H1 (cell line): ENCODE results near the gene MAFG. TPM values are rescaled to one million over a fixed set of nuclear protein-coding genes. Genes with fewer than 3 reads are reported as not detected.

Source experiments
- CTCF ChIA-PET: fragments of 300-600 bp; sonication (Branson Sonifier 250); formaldehyde crosslinking; loops from one replicate; lab custom pipeline; 2021; ENCODE audit not compliant: partially characterized antibody; lab: Charles Lee
- POLR2A ChIA-PET: fragments of 300-600 bp; sonication (Branson Sonifier 250); formaldehyde crosslinking; loops from one replicate; lab custom pipeline; 2021; ENCODE audit warnings: inconsistent platforms; ENCODE audit not compliant: partially characterized antibody; lab: Charles Lee
- DNase-seq, 2 experiments: peaks; one replicate each; pipeline versions ENCODE4 v3.0.0 to v3.0.0-alpha.2; 2010 to 2022; ENCODE audit warnings: low spot score in 2 of 2, low read depth in 1 of 2, mixed read lengths in 1 of 2
- FAIRE-seq: peaks from 2 replicates; lab custom pipeline; 2011; peaks lifted over from hg19 to GRCh38; lab: Jason Lieb, UNC
- H2AFZ ChIP-seq: 2 replicates; pipeline ENCODE4 v1.8.1; 2012; ENCODE audit warnings: low read length, inconsistent platforms
- H2AK5ac ChIP-seq: 2 replicates; pipeline ENCODE4 v1.6.1; 2013; ENCODE audit warnings: low read depth, low read length
- H2BK120ac ChIP-seq: replicated peaks from 2 replicates; pipeline ENCODE3; 2013; ENCODE audit warnings: low read depth, low read length, inconsistent platforms
- H2BK12ac ChIP-seq: 2 replicates; pipeline ENCODE4 v1.6.1; 2013; ENCODE audit warnings: low read depth, low read length
- H2BK15ac ChIP-seq: 2 replicates; pipeline ENCODE4 v1.6.1; 2013; ENCODE audit warnings: low read length
- H2BK20ac ChIP-seq: 2 replicates; pipeline ENCODE4 v1.6.1; 2013; ENCODE audit warnings: low read length
- H2BK5ac ChIP-seq: 2 replicates; pipeline ENCODE4 v1.6.1; 2013; ENCODE audit warnings: low read depth, low read length
- H3K14ac ChIP-seq: 2 replicates; pipeline ENCODE4 v1.6.1; 2013; ENCODE audit warnings: inconsistent platforms; ENCODE audit not compliant: insufficient read length
- H3K18ac ChIP-seq: 2 replicates; pipeline ENCODE4 v1.6.1; 2013; ENCODE audit warnings: low read length; ENCODE audit errors: extremely low read depth
- H3K23ac ChIP-seq: 2 replicates; pipeline ENCODE4 v1.6.1; 2013; ENCODE audit warnings: inconsistent platforms; ENCODE audit not compliant: insufficient read length
- H3K23me2 ChIP-seq: 2 replicates; pipeline ENCODE4 v1.6.1; 2013; ENCODE audit warnings: low read depth, low read length
- H3K27ac ChIP-seq: 2 replicates; pipeline ENCODE4 v1.6.1; 2011; ENCODE audit warnings: low read depth, low read length, inconsistent platforms
- H3K27me3 ChIP-seq, 4 experiments: replicated peaks in 1 of 4; 1 replicate in 1 of 4; 2 replicates in 3 of 4; pipeline versions ENCODE4 v1.6.1 to v1.8.1; 2011 to 2013; ENCODE audit warnings: low read length in 3 of 4, mild to moderate bottlenecking in 3 of 4, inconsistent platforms in 2 of 4, mixed read lengths in 2 of 4, moderate library complexity in 1 of 4; ENCODE audit not compliant: control insufficient read depth in 3 of 4, insufficient read depth in 3 of 4; ENCODE audit errors: extremely low read depth in 1 of 4
- H3K36me3 ChIP-seq, 4 experiments: 2 replicates each; pipeline versions ENCODE4 v1.6.1 to v1.8.1; 2011 to 2013; ENCODE audit warnings: mild to moderate bottlenecking in 4 of 4, low read length in 3 of 4, moderate library complexity in 2 of 4, control low read depth in 1 of 4, inconsistent platforms in 1 of 4; ENCODE audit not compliant: insufficient read depth in 4 of 4, control insufficient read depth in 2 of 4
- H3K4ac ChIP-seq: replicated peaks from 2 replicates; pipeline ENCODE3; 2013; ENCODE audit warnings: low read length, low read depth, mixed read lengths, inconsistent platforms; ENCODE audit not compliant: insufficient read length
- H3K4me1 ChIP-seq, 4 experiments: replicated peaks in 1 of 4; 1 replicate in 1 of 4; 2 replicates in 3 of 4; pipeline versions ENCODE4 v1.6.1 to v1.8.1; 2011 to 2013; ENCODE audit warnings: low read length in 3 of 4, inconsistent platforms in 2 of 4, mixed read lengths in 1 of 4; ENCODE audit not compliant: insufficient read depth in 4 of 4, control insufficient read depth in 3 of 4
- H3K4me2 ChIP-seq, 2 experiments: 2 replicates each; pipeline versions ENCODE4 v1.6.1 to v1.8.1; 2011 to 2013; ENCODE audit warnings: low read depth in 2 of 2, low read length in 2 of 2, control low read depth in 1 of 2, inconsistent platforms in 1 of 2, mild to moderate bottlenecking in 1 of 2; ENCODE audit not compliant: insufficient read depth in 1 of 2
- H3K4me3 ChIP-seq, 4 experiments: fragments of 200-600, 300-600 bp in 1 of 4; sonication (generic), shearing (Covaris generic), sonication (Bioruptor Twin) in 1 of 4; 2 replicates each; pipeline versions ENCODE4 v1.5.1 to v1.8.1; 2011 to 2016; ENCODE audit warnings: low read length in 4 of 4, low read depth in 3 of 4, control low read depth in 2 of 4, inconsistent platforms in 2 of 4, mild to moderate bottlenecking in 2 of 4, mixed read lengths in 1 of 4, moderate library complexity in 1 of 4; ENCODE audit not compliant: insufficient read depth in 2 of 4; ENCODE audit errors: extremely low read depth in 1 of 4
- H3K56ac ChIP-seq: replicated peaks from 2 replicates; pipeline ENCODE3; 2013; ENCODE audit warnings: low read depth, mild to moderate bottlenecking, mixed read lengths, low read length, inconsistent platforms; ENCODE audit not compliant: insufficient read length
- H3K79me1 ChIP-seq: 2 replicates; pipeline ENCODE4 v1.6.1; 2013; ENCODE audit warnings: low read depth, low read length, control low read depth
- H3K79me2 ChIP-seq, 2 experiments: 2 replicates each; pipeline versions ENCODE4 v1.6.1 to v1.8.1; 2012 to 2013; ENCODE audit warnings: low read length in 2 of 2, mild to moderate bottlenecking in 2 of 2, inconsistent platforms in 1 of 2; ENCODE audit not compliant: insufficient read depth in 2 of 2, control insufficient read depth in 1 of 2
- H3K9ac ChIP-seq, 4 experiments: replicated peaks in 1 of 4; 1 replicate in 1 of 4; 2 replicates in 3 of 4; pipeline versions ENCODE4 v1.6.1 to v1.8.1; 2011 to 2013; ENCODE audit warnings: low read depth in 3 of 4, low read length in 3 of 4, control low read depth in 2 of 4, mild to moderate bottlenecking in 2 of 4, moderate library complexity in 2 of 4, inconsistent platforms in 1 of 4; ENCODE audit errors: extremely low read depth in 1 of 4
- H3K9me3 ChIP-seq, 2 experiments: 2 replicates each; pipeline versions ENCODE4 v1.6.1 to v1.8.1; 2012 to 2013; ENCODE audit warnings: mild to moderate bottlenecking in 2 of 2, moderate library complexity in 2 of 2, control low read depth in 1 of 2, inconsistent platforms in 1 of 2, low read depth in 1 of 2, low read length in 1 of 2, mixed read lengths in 1 of 2; ENCODE audit not compliant: insufficient read depth in 2 of 2
- H4K20me1 ChIP-seq, 2 experiments: replicated peaks in 1 of 2; 2 replicates each; pipeline versions ENCODE3 to v1.8.1; 2011 to 2013; ENCODE audit warnings: inconsistent platforms in 2 of 2, low read length in 2 of 2, mild to moderate bottlenecking in 1 of 2; ENCODE audit not compliant: insufficient read depth in 2 of 2, control insufficient read depth in 1 of 2
- H4K5ac ChIP-seq: 2 replicates; pipeline ENCODE4 v1.6.1; 2013; ENCODE audit warnings: low read length, low read depth, mixed read lengths, inconsistent platforms; ENCODE audit not compliant: insufficient read length
- H4K8ac ChIP-seq: 2 replicates; pipeline ENCODE4 v1.8.0; 2013; ENCODE audit warnings: mild to moderate bottlenecking, moderate library complexity, low read length, inconsistent platforms; ENCODE audit not compliant: insufficient read depth; ENCODE audit errors: extremely low read depth
- H4K91ac ChIP-seq: replicated peaks from 2 replicates; pipeline ENCODE3; 2013; ENCODE audit warnings: low read length, mixed read lengths, inconsistent platforms; ENCODE audit not compliant: insufficient read length
- BACH1 ChIP-seq: IDR thresholded peaks from 2 replicates; pipeline ENCODE4 v1.6.1; 2012; ENCODE audit warnings: low read length, improper control_type of control experiment
- BRCA1 ChIP-seq: IDR thresholded peaks from 2 replicates; pipeline ENCODE4 v1.6.1; 2012; ENCODE audit warnings: low read depth, low read length, improper control_type of control experiment
- CBX8 ChIP-seq: fragments of 300-800, 300-1000 bp; sonication (generic); IDR thresholded peaks from 2 replicates; pipeline ENCODE4 v1.7.1; 2016; ENCODE audit warnings: low read depth, low read length, borderline replicate concordance
- CHD1 ChIP-seq: IDR thresholded peaks from 2 replicates; pipeline ENCODE4 v1.6.1; 2012; ENCODE audit warnings: low read depth, low read length, improper control_type of control experiment
- CREB1 ChIP-seq: IDR thresholded peaks from 2 replicates; pipeline ENCODE4 v1.6.1; 2012; ENCODE audit warnings: inconsistent platforms
- CTBP2 ChIP-seq: IDR thresholded peaks from 2 replicates; pipeline ENCODE4 v1.7.0; 2011; ENCODE audit warnings: borderline replicate concordance, mild to moderate bottlenecking, moderate library complexity, mixed read lengths, low read length; ENCODE audit not compliant: insufficient read depth, insufficient read length
- MAFK ChIP-seq: IDR thresholded peaks from 2 replicates; pipeline ENCODE4 v1.6.1; 2012; ENCODE audit warnings: low read depth, mild to moderate bottlenecking, improper control_type of control experiment, low read length
- NANOG ChIP-seq: IDR thresholded peaks from 2 replicates; pipeline ENCODE4 v1.6.1; 2011; ENCODE audit warnings: low read length, low read depth, mild to moderate bottlenecking, inconsistent platforms; ENCODE audit not compliant: insufficient read depth, poor library complexity, severe bottlenecking
- RAD21 ChIP-seq, 2 experiments: IDR thresholded peaks in 1 of 2; conservative IDR thresholded peaks in 1 of 2; 2 replicates each; pipeline ENCODE4 v1.6.1; 2011; ENCODE audit warnings: low read depth in 2 of 2, low read length in 2 of 2, improper control_type of control experiment in 1 of 2, inconsistent platforms in 1 of 2, mild to moderate bottlenecking in 1 of 2, moderate library complexity in 1 of 2
- SIRT6 ChIP-seq: IDR thresholded peaks from one replicate; pipeline ENCODE4 v1.7.1; 2012; ENCODE audit warnings: low read length, inconsistent platforms
- SP4 ChIP-seq: IDR thresholded peaks from 2 replicates; pipeline ENCODE4 v1.6.1; 2012; ENCODE audit warnings: low read length, inconsistent platforms
- SUZ12 ChIP-seq: fragments of 200-600 bp; sonication (generic); IDR thresholded peaks from 2 replicates; pipeline ENCODE4 v1.6.1; 2012; ENCODE audit warnings: mild to moderate bottlenecking, inconsistent platforms, low read length, moderate library complexity, mixed read lengths
- YY1 ChIP-seq: IDR thresholded peaks from 2 replicates; pipeline ENCODE4 v1.6.1; 2011; ENCODE audit warnings: low read depth, mild to moderate bottlenecking, low read length
- WGBS, 2 experiments: shearing (Covaris generic) in 1 of 2; methylation state at CpG; one replicate each; pipeline versions ENCODE4 v1.1.6 to v1.1.7; 2013 to 2015; ENCODE audit warnings: low lambda C conversion rate in 2 of 2, mixed read lengths in 2 of 2, inconsistent platforms in 1 of 2, low coverage in 1 of 2, missing lambda C conversion rate in 1 of 2; ENCODE audit not compliant: insufficient replicate concordance in 2 of 2, insufficient coverage in 1 of 2, insufficient read length in 1 of 2; ENCODE audit errors: extremely low coverage in 1 of 2, missing lambda C conversion rate in 1 of 2; 5-methylcytosine and 5-hydroxymethylcytosine counted together
- polyA plus RNA-seq, 7 experiments: library from polyadenylated mRNA; depleted of rRNA in 3 of 7; stranded (reverse) in 5 of 7; unstranded in 2 of 7; fragments of >200 nt in 5 of 7; fragments of 200-250 nt in 2 of 7; gene quantifications; 1 replicate in 5 of 7; 2 replicates in 1 of 7; 4 replicates in 1 of 7; pipeline versions ENCODE4 v1.2.1 to v1.2.3, GENCODE V29; 2011 to 2013; ENCODE audit warnings: missing spikeins in 2 of 7, mixed read lengths in 2 of 7
- total RNA-seq: library from RNA; stranded (reverse); fragmentation: NEBNext Ultra II Directional; extraction: Animal tissue kit (Norgen Biotek cat#: 25700); gene quantifications from 2 replicates; pipeline ENCODE4 v1.2.1, GENCODE V29; 2021
- TF ChIP-seq, protein P1 (sequence below): IDR thresholded peaks from 2 replicates; pipeline ENCODE4 v1.6.1; 2012; ENCODE audit warnings: inconsistent platforms

The MAFG gene
- total and polyA plus RNA-seq, 2 of the 8 experiments (the other 6 are each of a cell fraction or from before 2014, with no cell fraction given): 25.5 to 26.9 TPM

DNA sequence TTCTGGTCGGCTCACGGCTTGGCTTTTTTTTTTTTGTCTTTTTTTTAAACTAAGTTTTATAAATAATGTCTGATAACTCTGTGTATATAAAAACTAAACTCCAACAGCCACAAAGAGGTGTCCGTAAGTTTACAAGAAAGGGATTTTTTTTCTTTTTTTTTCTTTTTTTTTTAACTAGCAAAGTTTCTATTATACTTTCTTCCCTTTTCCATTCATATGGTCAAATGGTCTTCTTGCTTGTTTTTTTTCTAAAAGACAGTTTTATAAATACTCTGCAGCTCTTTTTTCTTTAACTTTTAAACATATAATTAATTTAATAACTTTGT lies 6.0 kb downstream of the MAFG start:
- Histone ChIP-seq H4K8ac (no peak overlapping the region), H2BK20ac (no peak overlapping the region), H3K14ac (no peak overlapping the region), H3K9me3 (no peaks in the 10 kb centered on the region), H2BK120ac (no peak overlapping the region), H3K23me2 (peaks cover 10% of the 10 kb centered on the region), H3K27me3 (no peaks in the 10 kb centered on the region), H3K9ac (no peak overlapping the region), H2BK12ac (no peak overlapping the region), H4K5ac (no peak overlapping the region), H3K4ac (no peak overlapping the region), H3K79me2 (peaks cover 12 to 83% of the 10 kb centered on the region in 2 experiments; a peak in 3 of 4 replicates), H3K4me1 (peaks cover 0 to 42% (median 31%) of the 10 kb centered on the region in 4 experiments; a peak in 6 of 7 replicates), H3K79me1 (peaks cover 45% of the 10 kb centered on the region), H2BK15ac (no peak overlapping the region), H3K27ac (no peak overlapping the region), H4K91ac (no peak overlapping the region), H3K4me2 (no peak overlapping the region), H2AFZ (no peak overlapping the region), H3K4me3 (no peak overlapping the region), H4K20me1 (peaks cover 18 to 29% of the 10 kb centered on the region in 2 experiments), H3K18ac (no peak overlapping the region), H3K23ac (no peak overlapping the region), H2AK5ac (no peak overlapping the region), H3K36me3 (peaks cover 3 to 26% (median 6%) of the 10 kb centered on the region in 4 experiments; a peak in 6 of 8 replicates), H2BK5ac (no peak overlapping the region; the same call in 1 of the 2 replicates), H3K56ac (no peak overlapping the region)
- DNase-seq: no peak
- CTCF ChIA-PET: interaction anchor here (0.8 to 2.6 kb wide), 6 partner anchors 15 to 99 kb away, joined by 3 to 5 read pairs (median 3); no protein-coding TSS in a partner anchor
- WGBS, 2 experiments: 97% methylated on average over 3 of the region's 3 CpGs; no CpG with 5 or more reads in 1 of the 2 experiments
- POLR2A ChIA-PET: interaction anchor here (1.1 to 14.6 kb wide), 6 partner anchors 8 to 100 kb away, joined by 3 to 150 read pairs (median 5); partner anchors contain the start of genes PCYT2, PYCR1 and SIRT7
- no peak for FAIRE-seq
- TF ChIP-seq CREB1: no peak
- no peak for TF ChIP-seq NANOG
- no peak for TF ChIP-seq CTBP2
- TF ChIP-seq BRCA1: no peak
- TF ChIP-seq RAD21 (IDR thresholded peaks at IDR 0.05 in 1 of 2, conservative IDR thresholded peaks at IDR 0.05 in 1 of 2; ENCODE audit: low read depth in 2 of 2, low read length in 2 of 2): no peak
- no peak for TF ChIP-seq BACH1
- TF ChIP-seq, protein P1, sequence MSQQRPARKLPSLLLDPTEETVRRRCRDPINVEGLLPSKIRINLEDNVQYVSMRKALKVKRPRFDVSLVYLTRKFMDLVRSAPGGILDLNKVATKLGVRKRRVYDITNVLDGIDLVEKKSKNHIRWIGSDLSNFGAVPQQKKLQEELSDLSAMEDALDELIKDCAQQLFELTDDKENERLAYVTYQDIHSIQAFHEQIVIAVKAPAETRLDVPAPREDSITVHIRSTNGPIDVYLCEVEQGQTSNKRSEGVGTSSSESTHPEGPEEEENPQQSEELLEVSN: no peak
- no peak for TF ChIP-seq SUZ12
- no peak for TF ChIP-seq MAFK
- no peak for TF ChIP-seq CHD1
- no peak for TF ChIP-seq YY1
- TF ChIP-seq SP4: no peak
- no peak for TF ChIP-seq SIRT6
- no peak for TF ChIP-seq CBX8
